Gastroesophageal sphincter (tissue), 4 donors: ENCODE measurements around the gene CIT. TPM values are rescaled to one million over a fixed set of nuclear protein-coding genes. Genes with fewer than 3 reads are reported as not detected.

ENCODE experiments used
- ATAC-seq: fragments of 150-250 bp; one replicate; pipeline ENCODE4 v1.9.1; 2016; ENCODE audit warnings: mild to moderate bottlenecking, moderate library complexity
- H3K27ac ChIP-seq, 4 donors: fragments of 200-600 bp; sonication (generic) in 3 of 4; 1 replicate in 3 of 4; 2 replicates in 1 of 4; pipeline ENCODE4 v1.5.1; 2016 to 2019
- H3K27me3 ChIP-seq: fragments of 200-600 bp; sonication (generic); one replicate; pipeline ENCODE4 v1.5.1; 2019
- H3K36me3 ChIP-seq, 2 donors: fragments of 200-600 bp; sonication (generic); one replicate each; pipeline ENCODE4 v1.5.1; 2019; ENCODE audit warnings: control low read depth in 1 of 2
- H3K4me1 ChIP-seq, 3 donors: fragments of 200-600 bp; sonication (generic); 1 replicate in 2 of 3; 2 replicates in 1 of 3; pipeline ENCODE4 v1.5.1; 2016 to 2019; ENCODE audit warnings: control low read depth in 2 of 3
- H3K4me3 ChIP-seq, 2 donors: fragments of 200-600 bp; sonication (generic); one replicate each; pipeline ENCODE4 v1.5.1; 2019; ENCODE audit warnings: mild to moderate bottlenecking in 1 of 2, moderate library complexity in 1 of 2
- H3K9me3 ChIP-seq, 3 donors: fragments of 200-600 bp; sonication (generic); one replicate each; pipeline ENCODE4 v1.5.1; 2017 to 2019; ENCODE audit warnings: control low read depth in 2 of 3
- EP300 ChIP-seq: sonication (generic); formaldehyde crosslinking; IDR thresholded peaks from one replicate; pipeline ENCODE4 v1.6.1; 2017; ENCODE audit warnings: antibody characterized with exemption, mild to moderate bottlenecking
- POLR2A ChIP-seq, 2 donors: fragments of 450-650 bp; IDR thresholded peaks; one replicate each; pipeline ENCODE4 v1.6.1; 2017; ENCODE audit warnings: antibody characterized with exemption in 2 of 2, mild to moderate bottlenecking in 2 of 2, moderate library complexity in 1 of 2
- POLR2AphosphoS5 ChIP-seq: sonication (generic); formaldehyde crosslinking; IDR thresholded peaks from one replicate; pipeline ENCODE4 v1.6.1; 2017; ENCODE audit warnings: antibody characterized with exemption
- WGBS, 2 donors: methylation state at CpG; one replicate each; pipeline ENCODE4 v1.1.5; 2018; ENCODE audit warnings: low coverage in 1 of 2; 5-methylcytosine and 5-hydroxymethylcytosine counted together
- total RNA-seq, 4 donors: library from RNA; depleted of rRNA; stranded (reverse); fragments of >200 nt; gene quantifications; one replicate each; pipeline ENCODE4 v1.1.0, GENCODE V29; 2016
- TF ChIP-seq, protein P1 (sequence below), 4 experiments: fragments of 200-600 bp in 2 of 4; fragments of 450-650 bp in 2 of 4; sonication (generic) in 1 of 4; IDR thresholded peaks; one replicate each; pipeline ENCODE4 v1.5.1; 2017 to 2019; ENCODE audit warnings: antibody characterized with exemption in 4 of 4, mild to moderate bottlenecking in 2 of 4, moderate library complexity in 2 of 4

Gene CIT
- total RNA-seq, 4 donors from 2014 or later = 3.8 to 9.7 (median 6.6) TPM

- no peak for ATAC-seq
- H3K4me1 ChIP-seq = peaks cover 0 to 12% (median 5%) of the 10 kb centered on the region in 3 donors
- 27 to 36% methylated on average over 4 of the region's 4 CpGs for WGBS, 2 donors
- no peak for TF ChIP-seq EP300
- TF ChIP-seq, protein P1, sequence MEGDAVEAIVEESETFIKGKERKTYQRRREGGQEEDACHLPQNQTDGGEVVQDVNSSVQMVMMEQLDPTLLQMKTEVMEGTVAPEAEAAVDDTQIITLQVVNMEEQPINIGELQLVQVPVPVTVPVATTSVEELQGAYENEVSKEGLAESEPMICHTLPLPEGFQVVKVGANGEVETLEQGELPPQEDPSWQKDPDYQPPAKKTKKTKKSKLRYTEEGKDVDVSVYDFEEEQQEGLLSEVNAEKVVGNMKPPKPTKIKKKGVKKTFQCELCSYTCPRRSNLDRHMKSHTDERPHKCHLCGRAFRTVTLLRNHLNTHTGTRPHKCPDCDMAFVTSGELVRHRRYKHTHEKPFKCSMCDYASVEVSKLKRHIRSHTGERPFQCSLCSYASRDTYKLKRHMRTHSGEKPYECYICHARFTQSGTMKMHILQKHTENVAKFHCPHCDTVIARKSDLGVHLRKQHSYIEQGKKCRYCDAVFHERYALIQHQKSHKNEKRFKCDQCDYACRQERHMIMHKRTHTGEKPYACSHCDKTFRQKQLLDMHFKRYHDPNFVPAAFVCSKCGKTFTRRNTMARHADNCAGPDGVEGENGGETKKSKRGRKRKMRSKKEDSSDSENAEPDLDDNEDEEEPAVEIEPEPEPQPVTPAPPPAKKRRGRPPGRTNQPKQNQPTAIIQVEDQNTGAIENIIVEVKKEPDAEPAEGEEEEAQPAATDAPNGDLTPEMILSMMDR (IDR thresholded peaks at IDR 0.05) = no peak
- no peak for TF ChIP-seq POLR2AphosphoS5
- no peak for TF ChIP-seq POLR2A (IDR thresholded peaks at IDR 0.05)
- H3K9me3 ChIP-seq = no peaks in the 10 kb centered on the region
- no peaks in the 10 kb centered on the region for H3K36me3 ChIP-seq
- H3K27ac ChIP-seq = no peak overlapping the region
- peak overlapping the region; percentile 71 to 73 for H3K4me3 ChIP-seq
- H3K27me3 ChIP-seq = no peaks in the 10 kb centered on the region
These were observed 474 bp upstream of the CIT start for GRCh38 chr12:119877639-119877948.

DNA sequence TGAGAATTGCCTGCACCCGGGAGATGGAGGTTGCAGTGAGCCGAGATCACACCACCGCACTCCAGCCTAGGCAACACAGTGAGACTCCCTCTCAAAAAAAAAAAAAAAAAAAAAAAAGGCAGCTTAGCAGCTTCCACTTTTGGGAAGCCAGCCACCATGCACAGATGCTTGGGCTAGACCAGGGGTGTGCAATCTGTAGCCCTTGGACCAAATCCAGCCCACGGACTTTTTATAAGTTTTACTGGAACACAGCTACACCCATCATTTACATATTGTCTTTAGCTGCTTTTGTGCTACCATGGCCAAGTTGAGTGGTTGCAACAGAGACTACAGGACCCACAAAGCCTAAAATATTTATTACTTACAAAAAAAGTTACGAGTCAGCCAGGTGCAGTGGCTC is 6.7 kb downstream of the CIT start:
- Histone ChIP-seq H3K4me3 (no peak overlapping the region), H3K36me3 (no peaks in the 10 kb centered on the region), H3K4me1 (no peaks in the 10 kb centered on the region), H3K9me3 (no peaks in the 10 kb centered on the region), H3K27me3 (no peaks in the 10 kb centered on the region), H3K27ac (no peak overlapping the region)
- WGBS, 2 donors = 40 to 75% methylated on average over 1 to 2 of the region's 5 CpGs
- TF ChIP-seq EP300 (no peak), POLR2A (IDR thresholded peaks at IDR 0.05) (no peak), POLR2AphosphoS5 (no peak)
- TF ChIP-seq, protein P1 (IDR thresholded peaks at IDR 0.05) = no peak
- no peak for ATAC-seq

DNA sequence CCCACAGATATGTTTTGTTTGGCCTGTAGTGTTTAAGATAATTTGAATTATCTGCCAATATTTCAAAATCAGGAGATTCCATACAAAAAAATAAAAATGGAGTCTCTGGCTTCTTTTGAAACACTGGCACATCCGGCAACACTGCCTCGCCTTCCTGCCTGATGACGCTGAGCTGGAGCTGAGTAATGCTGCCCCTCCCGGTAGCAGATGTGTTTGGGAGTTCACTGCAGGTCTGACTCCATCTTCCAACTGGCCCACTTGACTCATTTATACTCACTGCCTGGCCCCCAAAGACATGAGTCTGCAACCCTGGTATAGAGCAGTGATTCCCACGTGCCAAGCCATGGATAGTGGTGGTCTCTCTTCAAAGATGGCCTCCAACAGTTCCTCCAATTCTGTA is 7.4 kb downstream of the CIT start:
- Histone ChIP-seq H3K9me3 (no peaks in the 10 kb centered on the region), H3K36me3 (no peaks in the 10 kb centered on the region), H3K27me3 (no peaks in the 10 kb centered on the region), H3K27ac (no peak overlapping the region), H3K4me1 (no peaks in the 10 kb centered on the region), H3K4me3 (no peak overlapping the region)
- TF ChIP-seq, protein P1 (IDR thresholded peaks at IDR 0.05) = no peak
- TF ChIP-seq POLR2A (IDR thresholded peaks at IDR 0.05) (no peak), EP300 (no peak)
- 35 to 45% methylated on average over 2 to 4 of the region's 5 CpGs for WGBS, 2 donors
- no peak for ATAC-seq

DNA sequence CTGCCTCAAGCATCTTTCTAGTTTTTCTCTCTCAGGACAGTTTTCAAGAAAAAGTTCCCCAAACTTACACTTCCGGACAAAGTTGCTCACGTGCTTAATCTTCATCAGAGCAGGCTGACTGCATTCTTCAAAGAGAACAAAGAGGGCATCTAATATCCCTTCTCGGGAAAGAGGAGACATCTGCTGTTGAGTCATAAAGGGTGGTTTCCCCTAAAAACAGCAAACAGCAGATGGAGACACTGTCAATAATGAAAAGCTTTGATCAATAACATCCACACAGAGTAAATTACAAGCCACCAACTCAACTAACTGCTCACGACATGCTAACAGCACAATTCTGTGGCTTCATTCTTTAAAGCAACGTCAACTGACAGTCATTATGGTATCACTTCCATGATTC is 8.1 kb downstream of the CIT start:
- Histone ChIP-seq H3K9me3 (no peaks in the 10 kb centered on the region), H3K27me3 (no peaks in the 10 kb centered on the region), H3K27ac (no peak overlapping the region), H3K4me1 (no peaks in the 10 kb centered on the region), H3K36me3 (no peaks in the 10 kb centered on the region), H3K4me3 (no peak overlapping the region)
- TF ChIP-seq POLR2A (IDR thresholded peaks at IDR 0.05) = no peak
- TF ChIP-seq, protein P1 (IDR thresholded peaks at IDR 0.05) = no peak
- TF ChIP-seq EP300 = no peak
- TF ChIP-seq POLR2AphosphoS5 = no peak
- WGBS, 2 donors = 88 to 93% methylated on average over 5 of the region's 5 CpGs
- no peak for ATAC-seq

GRCh38 chr12:119864591-119864990 is 12.5 kb downstream of the CIT start:
- TF ChIP-seq, protein P1 (IDR thresholded peaks at IDR 0.05) = no peak
- TF ChIP-seq EP300 (no peak), POLR2AphosphoS5 (no peak), POLR2A (IDR thresholded peaks at IDR 0.05) (no peak)
- no peaks in the 10 kb centered on the region for H3K27me3 ChIP-seq
- no peaks in the 10 kb centered on the region for H3K4me1 ChIP-seq
- WGBS, 2 donors = 68 to 100% methylated on average over 1 to 2 of the region's 2 CpGs
- no peak for ATAC-seq
- H3K4me3 ChIP-seq = no peak overlapping the region
- H3K36me3 ChIP-seq = no peaks in the 10 kb centered on the region
- no peaks in the 10 kb centered on the region for H3K9me3 ChIP-seq
- no peak overlapping the region for H3K27ac ChIP-seq
